HepG2 (cell line): ENCODE results near the gene NIPAL3. TPM values are rescaled to one million over a fixed set of nuclear protein-coding genes. Genes with fewer than 3 reads are reported as not detected.

Experiments
- ATAC-seq: fragments of 200-7000 bp; cut with Tn5 transposase; 3 replicates; pipeline ENCODE4 v1.9.1; 2020; ENCODE audit warnings: mild to moderate bottlenecking, moderate library complexity
- BruUV-seq: library from RNA; stranded (reverse); fragments of 400-500 nt; replicated peaks from 2 replicates; lab custom pipeline; 2021; lab: Mats Ljungman, UMichigan
- CTCF ChIA-PET: fragments of 300-600 bp; formaldehyde crosslinking; extraction: SDS; loops from one replicate; lab custom pipeline; 2021; ENCODE audit warnings: low total read pairs, inconsistent platforms, low intra/inter-chr PET ratio; lab: Yijun Ruan, JAX
- POLR2A ChIA-PET: fragments of 350-600 bp; sonication (Branson Sonifier 250); formaldehyde crosslinking; loops from one replicate; lab custom pipeline; 2020; ENCODE audit warnings: antibody characterized with exemption, inconsistent platforms; lab: Yijun Ruan, JAX
- DNase-seq: peaks from one replicate; pipeline ENCODE4 v3.0.0-alpha.2; 2015; ENCODE audit warnings: low spot score
- FAIRE-seq: peaks from 3 replicates; lab custom pipeline; 2011; peaks lifted over from hg19 to GRCh38; lab: Jason Lieb, UNC
- H2AFZ ChIP-seq: one replicate; pipeline ENCODE4 v1.6.1; 2011; ENCODE audit warnings: low read length, inconsistent platforms
- H3K27ac ChIP-seq: fragments of 300-600 bp; 3 replicates; pipeline ENCODE4 v1.8.0; 2011; ENCODE audit warnings: mixed run types, mild to moderate bottlenecking, mixed read lengths, low read length, inconsistent platforms; ENCODE audit not compliant: insufficient read depth; ENCODE audit errors: extremely low read length
- H3K27me3 ChIP-seq, 2 experiments: fragments of 200-600 bp in 1 of 2; 2 replicates in 1 of 2; 3 replicates in 1 of 2; pipeline versions ENCODE4 v1.6.0 to v1.8.0; 2011; ENCODE audit warnings: low read length in 2 of 2, mild to moderate bottlenecking in 2 of 2, moderate library complexity in 2 of 2, inconsistent platforms in 1 of 2; ENCODE audit not compliant: insufficient read depth in 2 of 2, control insufficient read depth in 1 of 2
- H3K36me3 ChIP-seq, 2 experiments: fragments of 200-600 bp in 1 of 2; replicated peaks in 1 of 2; 2 replicates in 1 of 2; 3 replicates in 1 of 2; pipeline versions ENCODE4 v1.5.1 to v1.8.0; 2011; ENCODE audit warnings: low read length in 2 of 2, inconsistent platforms in 1 of 2; ENCODE audit not compliant: insufficient read depth in 2 of 2, control insufficient read depth in 1 of 2
- H3K4me1 ChIP-seq: 2 replicates; pipeline ENCODE4 v1.5.1; 2012; ENCODE audit warnings: low read length, inconsistent platforms; ENCODE audit not compliant: insufficient read depth
- H3K4me2 ChIP-seq: 2 replicates; pipeline ENCODE4 v1.6.0; 2011; ENCODE audit warnings: low read depth, low read length, inconsistent platforms
- H3K4me3 ChIP-seq, 3 experiments: fragments of 200-600 bp in 1 of 3; sonication (generic), shearing (Covaris generic) in 1 of 3; replicated peaks in 1 of 3; 2 replicates each; pipeline ENCODE4 v1.5.1; 2011 to 2016; ENCODE audit warnings: low read length in 3 of 3, inconsistent platforms in 2 of 3, low read depth in 2 of 3, mild to moderate bottlenecking in 2 of 3, control low read depth in 1 of 3, mixed read lengths in 1 of 3; ENCODE audit not compliant: insufficient read depth in 1 of 3
- H3K79me2 ChIP-seq: one replicate; pipeline ENCODE4 v1.6.1; 2011; ENCODE audit warnings: low read length, inconsistent platforms; ENCODE audit not compliant: insufficient read depth
- H3K9ac ChIP-seq: 2 replicates; pipeline ENCODE4 v1.6.0; 2011; ENCODE audit warnings: mild to moderate bottlenecking, low read depth, low read length, inconsistent platforms; ENCODE audit not compliant: insufficient read depth
- H3K9me3 ChIP-seq: 2 replicates; pipeline ENCODE4 v1.5.1; 2012; ENCODE audit warnings: mild to moderate bottlenecking, low read length
- H4K20me1 ChIP-seq: 2 replicates; pipeline ENCODE4 v1.6.0; 2011; ENCODE audit warnings: inconsistent platforms, mild to moderate bottlenecking, low read length, moderate library complexity; ENCODE audit not compliant: insufficient read depth
- ASH2L ChIP-seq: fragments of 300-600, 200-600 bp; sonication (generic); IDR thresholded peaks from 2 replicates; pipeline ENCODE4 v1.7.0; 2017; ENCODE audit warnings: low read depth, mild to moderate bottlenecking, moderate library complexity, mixed read lengths, low read length; ENCODE audit not compliant: insufficient read length
- CREB1 ChIP-seq, 2 experiments: fragments of 450-650 bp in 1 of 2; IDR thresholded peaks; 2 replicates each; pipeline ENCODE4 v1.6.1; 2016 to 2017; ENCODE audit warnings: control low read depth in 1 of 2, mild to moderate bottlenecking in 1 of 2, missing compliant biosample characterization in 1 of 2, missing genetic modification characterization in 1 of 2
- DPF2 ChIP-seq: sonication (generic); formaldehyde crosslinking; IDR thresholded peaks from 2 replicates; pipeline ENCODE4 v1.4.0; 2020; ENCODE audit warnings: mild to moderate bottlenecking, low read depth, missing genetic modification reagents, borderline replicate concordance
- IRX3 ChIP-seq: sonication (generic); formaldehyde crosslinking; IDR thresholded peaks from 2 replicates; pipeline ENCODE4 v1.8.1; 2023; ENCODE audit warnings: mild to moderate bottlenecking, low read depth, missing genetic modification reagents, borderline replicate concordance
- PAF1 ChIP-seq: IDR thresholded peaks from 2 replicates; pipeline ENCODE4 v1.6.1; 2016; ENCODE audit warnings: missing genetic modification reagents, missing compliant biosample characterization
- TBX2 ChIP-seq: sonication (generic); formaldehyde crosslinking; IDR thresholded peaks from 2 replicates; pipeline ENCODE4 v1.5.0; 2020; ENCODE audit warnings: missing genetic modification reagents, mild to moderate bottlenecking, borderline replicate concordance
- ZFX ChIP-seq: sonication (generic); formaldehyde crosslinking; IDR thresholded peaks from 2 replicates; pipeline ENCODE4 v1.4.0; 2020; ENCODE audit warnings: mild to moderate bottlenecking, low read depth, missing genetic modification reagents, moderate library complexity
- ZNF224 ChIP-seq: sonication (generic); formaldehyde crosslinking; IDR thresholded peaks from 2 replicates; pipeline ENCODE4 v1.5.0; 2020; ENCODE audit warnings: mild to moderate bottlenecking, missing genetic modification reagents
- ZNF430 ChIP-seq: sonication (generic); formaldehyde crosslinking; IDR thresholded peaks from 2 replicates; pipeline ENCODE4 v1.9.0; 2021; ENCODE audit warnings: mild to moderate bottlenecking, missing genetic modification reagents
- ZSCAN21 ChIP-seq: sonication (generic); formaldehyde crosslinking; IDR thresholded peaks from 2 replicates; pipeline ENCODE4 v1.8.0; 2022; ENCODE audit warnings: mild to moderate bottlenecking, missing genetic modification reagents, moderate library complexity, borderline replicate concordance
- WGBS: methylation state at CpG from one replicate; pipeline ENCODE4 v1.1.6; 2017; ENCODE audit warnings: low lambda C conversion rate; 5-methylcytosine and 5-hydroxymethylcytosine counted together
- in situ Hi-C: cut with HindIII; loops from 2 replicates; pipeline ENCODE4 v1.10.0; 2017; ENCODE audit warnings: low pct_unique_long_range_greater_than_20kb; ENCODE audit not compliant: extremely low pct_ligation_motif_present
- intact Hi-C: fragments of 100-400 bp; cut with micrococcal nuclease; formaldehyde crosslinking; loops from one replicate; pipeline ENCODE4 v1.10.0; 2022; ENCODE audit not compliant: unreplicated experiment
- polyA plus RNA-seq, 8 experiments: library from polyadenylated mRNA; depleted of rRNA in 3 of 8; stranded (reverse) in 7 of 8; unstranded in 1 of 8; fragments of >200 nt; fragmentation: Illumina TruSeq in 4 of 8; extraction: Trizol in 4 of 8; gene quantifications; 2 replicates each; pipeline versions ENCODE4 v1.2.1 to v1.2.3, GENCODE V29; 2011 to 2016; ENCODE audit warnings: low read depth in 4 of 8, missing spikeins in 1 of 8, mixed read lengths in 1 of 8; ENCODE audit not compliant: insufficient read depth in 1 of 8
- total RNA-seq, 5 experiments: library from RNA; depleted of rRNA; stranded (reverse); fragments of >200 nt; fragmentation: Illumina TruSeq; extraction: Trizol; gene quantifications; 2 replicates each; pipeline ENCODE4 v1.2.3, GENCODE V29; 2016; ENCODE audit warnings: low read depth in 1 of 5
- TF ChIP-seq, protein P1 (sequence below): sonication (generic); formaldehyde crosslinking; IDR thresholded peaks from 2 replicates; pipeline ENCODE4 v1.4.0; 2020; ENCODE audit warnings: missing genetic modification reagents, mild to moderate bottlenecking, borderline replicate concordance
- TF ChIP-seq, protein P2 (sequence below): sonication (generic); formaldehyde crosslinking; IDR thresholded peaks from 2 replicates; pipeline ENCODE4 v1.4.0; 2020; ENCODE audit warnings: low read depth, mild to moderate bottlenecking, missing genetic modification reagents
- TF ChIP-seq, protein P3 (sequence below): IDR thresholded peaks from 2 replicates; pipeline ENCODE4 v1.6.1; 2012; ENCODE audit warnings: inconsistent platforms
- TF ChIP-seq, protein P4 (sequence below): sonication (generic); formaldehyde crosslinking; IDR thresholded peaks from 2 replicates; pipeline ENCODE4 v1.4.0; 2020; ENCODE audit warnings: mild to moderate bottlenecking, missing genetic modification reagents, borderline replicate concordance

The NIPAL3 gene
- total and polyA plus RNA-seq, 2 of the 13 experiments (the other 11 are each of a cell fraction or from before 2014, with no cell fraction given): 5.6 to 8.6 TPM

DNA sequence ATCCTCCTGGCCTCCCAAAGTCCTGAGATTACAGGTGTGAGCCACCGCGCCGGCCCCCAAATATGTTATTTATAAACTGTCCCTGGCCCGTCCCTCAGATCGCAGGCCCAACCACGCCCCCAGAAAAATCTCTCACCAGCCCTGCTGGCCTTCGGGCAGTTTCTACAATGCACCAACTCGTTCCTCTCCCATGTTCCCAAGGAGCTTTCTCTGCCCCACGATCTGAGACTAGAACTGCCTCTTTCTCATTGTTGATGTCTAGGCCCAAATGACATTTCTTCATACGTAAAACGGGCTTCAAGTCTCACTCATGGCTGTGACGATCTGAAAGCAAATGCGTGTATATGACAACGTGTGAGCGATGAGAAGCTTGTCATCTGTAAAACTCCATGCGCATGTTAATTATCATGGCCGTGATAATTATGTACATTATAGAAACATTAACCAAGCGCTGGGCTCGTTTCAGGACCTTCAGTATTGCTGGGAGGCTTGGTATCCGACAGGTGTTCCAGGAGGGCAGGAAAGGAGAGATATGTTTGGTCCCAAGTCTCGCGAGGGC, 748 bp upstream of the NIPAL3 start:
- Histone ChIP-seq H3K36me3 (peaks cover 0 to 3% of the 10 kb centered on the region in 2 experiments; a peak in 1 of 5 replicates), H3K4me3 (peak overlapping the region; percentile 51 to 75 (median 60)), H3K9me3 (no peaks in the 10 kb centered on the region), H3K27ac (peak overlapping the region; percentile 47), H2AFZ (peak overlapping the region; percentile 96), H3K9ac (peak overlapping the region; percentile 47), H4K20me1 (no peaks in the 10 kb centered on the region), H3K27me3 (no peaks in the 10 kb centered on the region; a peak in 1 of 5 replicates), H3K4me1 (peaks cover 43% of the 10 kb centered on the region), H3K79me2 (no peaks in the 10 kb centered on the region), H3K4me2 (peak overlapping the region; percentile 93)
- 8% methylated on average over 22 of the region's 22 CpGs for WGBS
- in situ Hi-C loops: no loop called here
- ChIA-PET CTCF (interaction anchor here (1.5 kb wide), 1 partner anchor 172 kb away, joined by 6 read pairs; no protein-coding TSS in a partner anchor), POLR2A (interaction anchor here (0.7 to 1.9 kb wide), 8 partner anchors 9 to 290 kb away, joined by 3 to 11 read pairs (median 4); partner anchors contain the start of genes IFNLR1 and RCAN3)
- no TSS peak for BruUV-seq
- peak; percentile 30 for ATAC-seq
- FAIRE-seq: no peak
- intact Hi-C loops: loop anchor here (2.0 to 10.0 kb wide), 3 partner anchors 90 to 227 kb away; partner anchors contain the start of genes RCAN3 and SRRM1
- DNase-seq: peak; percentile 21
- peak; percentile 20 for TF ChIP-seq ASH2L
- peak; percentile 46; the same call in 1 of the 2 replicates for TF ChIP-seq ZNF224
- TF ChIP-seq, protein P1, sequence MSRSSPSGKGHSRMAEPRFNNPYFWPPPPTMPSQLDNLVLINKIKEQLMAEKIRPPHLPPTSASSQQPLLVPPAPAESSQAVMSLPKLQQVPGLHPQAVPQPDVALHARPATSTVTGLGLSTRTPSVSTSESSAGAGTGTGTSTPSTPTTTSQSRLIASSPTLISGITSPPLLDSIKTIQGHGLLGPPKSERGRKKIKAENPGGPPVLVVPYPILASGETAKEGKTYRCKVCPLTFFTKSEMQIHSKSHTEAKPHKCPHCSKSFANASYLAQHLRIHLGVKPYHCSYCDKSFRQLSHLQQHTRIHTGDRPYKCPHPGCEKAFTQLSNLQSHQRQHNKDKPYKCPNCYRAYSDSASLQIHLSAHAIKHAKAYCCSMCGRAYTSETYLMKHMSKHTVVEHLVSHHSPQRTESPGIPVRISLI: 0 out of 2 replicates have a peak, but pooled peaks have one; percentile 28
- TF ChIP-seq ZNF430 (CRISPR knock-in tag): peak; percentile 14; the same call in 1 of the 2 replicates
- TF ChIP-seq DPF2 (CRISPR knock-in tag): 0 out of 2 replicates have a peak, but pooled peaks have one; percentile 25
- TF ChIP-seq ZSCAN21: peak; percentile 6; the same call in 1 of the 2 replicates
- TF ChIP-seq, protein P2, sequence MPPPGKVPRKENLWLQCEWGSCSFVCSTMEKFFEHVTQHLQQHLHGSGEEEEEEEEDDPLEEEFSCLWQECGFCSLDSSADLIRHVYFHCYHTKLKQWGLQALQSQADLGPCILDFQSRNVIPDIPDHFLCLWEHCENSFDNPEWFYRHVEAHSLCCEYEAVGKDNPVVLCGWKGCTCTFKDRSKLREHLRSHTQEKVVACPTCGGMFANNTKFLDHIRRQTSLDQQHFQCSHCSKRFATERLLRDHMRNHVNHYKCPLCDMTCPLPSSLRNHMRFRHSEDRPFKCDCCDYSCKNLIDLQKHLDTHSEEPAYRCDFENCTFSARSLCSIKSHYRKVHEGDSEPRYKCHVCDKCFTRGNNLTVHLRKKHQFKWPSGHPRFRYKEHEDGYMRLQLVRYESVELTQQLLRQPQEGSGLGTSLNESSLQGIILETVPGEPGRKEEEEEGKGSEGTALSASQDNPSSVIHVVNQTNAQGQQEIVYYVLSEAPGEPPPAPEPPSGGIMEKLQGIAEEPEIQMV (CRISPR knock-in tag): 0 out of 2 replicates have a peak, but pooled peaks have one; percentile 17
- TF ChIP-seq TBX2 (CRISPR knock-in tag): peak; percentile 10; the same call in 1 of the 2 replicates
- TF ChIP-seq PAF1 (CRISPR knock-in tag): no peak
- TF ChIP-seq IRX3 (CRISPR knock-in tag): 0 out of 2 replicates have a peak, but pooled peaks have one; percentile 32
- TF ChIP-seq CREB1 (IDR thresholded peaks at IDR 0.05): 0 out of 2 replicates have a peak, but pooled peaks have one; percentile 6
- TF ChIP-seq CREB1 (CRISPR knock-in tag; IDR thresholded peaks at IDR 0.05): no peak
- TF ChIP-seq ZFX (CRISPR knock-in tag): peak; percentile 66
- TF ChIP-seq, protein P3, sequence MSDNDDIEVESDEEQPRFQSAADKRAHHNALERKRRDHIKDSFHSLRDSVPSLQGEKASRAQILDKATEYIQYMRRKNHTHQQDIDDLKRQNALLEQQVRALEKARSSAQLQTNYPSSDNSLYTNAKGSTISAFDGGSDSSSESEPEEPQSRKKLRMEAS: peak; percentile 11; the same call in 1 of the 2 replicates
- TF ChIP-seq, protein P4, sequence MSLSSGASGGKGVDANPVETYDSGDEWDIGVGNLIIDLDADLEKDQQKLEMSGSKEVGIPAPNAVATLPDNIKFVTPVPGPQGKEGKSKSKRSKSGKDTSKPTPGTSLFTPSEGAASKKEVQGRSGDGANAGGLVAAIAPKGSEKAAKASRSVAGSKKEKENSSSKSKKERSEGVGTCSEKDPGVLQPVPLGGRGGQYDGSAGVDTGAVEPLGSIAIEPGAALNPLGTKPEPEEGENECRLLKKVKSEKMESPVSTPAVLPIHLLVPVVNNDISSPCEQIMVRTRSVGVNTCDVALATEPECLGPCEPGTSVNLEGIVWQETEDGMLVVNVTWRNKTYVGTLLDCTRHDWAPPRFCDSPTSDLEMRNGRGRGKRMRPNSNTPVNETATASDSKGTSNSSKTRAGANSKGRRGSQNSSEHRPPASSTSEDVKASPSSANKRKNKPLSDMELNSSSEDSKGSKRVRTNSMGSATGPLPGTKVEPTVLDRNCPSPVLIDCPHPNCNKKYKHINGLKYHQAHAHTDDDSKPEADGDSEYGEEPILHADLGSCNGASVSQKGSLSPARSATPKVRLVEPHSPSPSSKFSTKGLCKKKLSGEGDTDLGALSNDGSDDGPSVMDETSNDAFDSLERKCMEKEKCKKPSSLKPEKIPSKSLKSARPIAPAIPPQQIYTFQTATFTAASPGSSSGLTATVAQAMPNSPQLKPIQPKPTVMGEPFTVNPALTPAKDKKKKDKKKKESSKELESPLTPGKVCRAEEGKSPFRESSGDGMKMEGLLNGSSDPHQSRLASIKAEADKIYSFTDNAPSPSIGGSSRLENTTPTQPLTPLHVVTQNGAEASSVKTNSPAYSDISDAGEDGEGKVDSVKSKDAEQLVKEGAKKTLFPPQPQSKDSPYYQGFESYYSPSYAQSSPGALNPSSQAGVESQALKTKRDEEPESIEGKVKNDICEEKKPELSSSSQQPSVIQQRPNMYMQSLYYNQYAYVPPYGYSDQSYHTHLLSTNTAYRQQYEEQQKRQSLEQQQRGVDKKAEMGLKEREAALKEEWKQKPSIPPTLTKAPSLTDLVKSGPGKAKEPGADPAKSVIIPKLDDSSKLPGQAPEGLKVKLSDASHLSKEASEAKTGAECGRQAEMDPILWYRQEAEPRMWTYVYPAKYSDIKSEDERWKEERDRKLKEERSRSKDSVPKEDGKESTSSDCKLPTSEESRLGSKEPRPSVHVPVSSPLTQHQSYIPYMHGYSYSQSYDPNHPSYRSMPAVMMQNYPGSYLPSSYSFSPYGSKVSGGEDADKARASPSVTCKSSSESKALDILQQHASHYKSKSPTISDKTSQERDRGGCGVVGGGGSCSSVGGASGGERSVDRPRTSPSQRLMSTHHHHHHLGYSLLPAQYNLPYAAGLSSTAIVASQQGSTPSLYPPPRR (CRISPR knock-in tag): no peak
